OCI-LY1 (cell line): ENCODE results near the gene MEIOSIN.
"Not testable (repeated sequence)": the region's sequence is repeated elsewhere in the genome, so short reads cannot be mapped to it uniquely, and the experiment has no call there.

Experiments used
- H2AFZ ChIP-seq: fragments of 200-600 bp; sonication (generic), shearing (Covaris generic); 2 replicates; pipeline ENCODE4 v1.6.0; 2014; ENCODE audit warnings: antibody characterized with exemption, mild to moderate bottlenecking, low read length
- H3F3A ChIP-seq: fragments of 200-600 bp; sonication (generic), shearing (Covaris generic); 2 replicates; pipeline ENCODE4 v1.6.0; 2014; ENCODE audit warnings: mild to moderate bottlenecking, antibody characterized with exemption, low read length, moderate library complexity; ENCODE audit not compliant: insufficient read depth
- H3K27ac ChIP-seq: fragments of 200-600 bp; sonication (generic); 2 replicates; pipeline ENCODE4 v1.5.1; 2014; ENCODE audit warnings: low read length, mixed run types, mild to moderate bottlenecking, low read depth; ENCODE audit not compliant: poor library complexity, severe bottlenecking
- H3K27me3 ChIP-seq: fragments of 200-600 bp; sonication (generic); 2 replicates; pipeline ENCODE4 v1.6.0; 2014; ENCODE audit warnings: antibody characterized with exemption, mild to moderate bottlenecking, low read length, moderate library complexity; ENCODE audit not compliant: insufficient read depth
- H3K36me3 ChIP-seq: fragments of 200-600 bp; sonication (generic); 2 replicates; pipeline ENCODE4 v1.6.1; 2014; ENCODE audit warnings: mild to moderate bottlenecking, antibody characterized with exemption, low read length, moderate library complexity, mixed read lengths; ENCODE audit not compliant: insufficient read depth
- H3K4me1 ChIP-seq: fragments of 200-600 bp; sonication (generic); 2 replicates; pipeline ENCODE4 v1.5.1; 2014; ENCODE audit warnings: mild to moderate bottlenecking, low read length, moderate library complexity; ENCODE audit not compliant: insufficient read depth, severe bottlenecking
- H3K4me2 ChIP-seq: fragments of 200-600 bp; sonication (generic), shearing (Covaris generic); 2 replicates; pipeline ENCODE4 v1.6.1; 2014; ENCODE audit warnings: low read length
- H3K4me3 ChIP-seq: fragments of 200-600 bp; sonication (generic); 2 replicates; pipeline ENCODE4 v1.5.1; 2014; ENCODE audit warnings: low read length, low read depth, mild to moderate bottlenecking, mixed read lengths; ENCODE audit not compliant: poor library complexity, severe bottlenecking
- H3K79me2 ChIP-seq: fragments of 200-600 bp; shearing (Covaris generic); 2 replicates; pipeline ENCODE4 v1.6.1; 2016; ENCODE audit warnings: mixed run types, low read length, mixed read lengths; ENCODE audit not compliant: insufficient read depth
- H3K9ac ChIP-seq: fragments of 200-600 bp; sonication (generic), shearing (Covaris generic); 2 replicates; pipeline ENCODE4 v1.6.1; 2014; ENCODE audit warnings: mild to moderate bottlenecking, low read length, mixed read lengths
- H3K9me2 ChIP-seq: fragments of 200-600 bp; sonication (generic), shearing (Covaris generic); 2 replicates; pipeline ENCODE4 v1.6.1; 2014; ENCODE audit warnings: low read depth, mild to moderate bottlenecking, low read length, mixed read lengths
- H3K9me3 ChIP-seq: fragments of 200-600 bp; shearing (Covaris generic); 2 replicates; pipeline ENCODE4 v1.6.1; 2014; ENCODE audit warnings: low read length, mixed read lengths
- H4K20me1 ChIP-seq: fragments of 200-600 bp; sonication (generic), shearing (Covaris generic); 2 replicates; pipeline ENCODE4 v1.6.0; 2016; ENCODE audit warnings: mild to moderate bottlenecking, low read length; ENCODE audit not compliant: insufficient read depth
- CTCF ChIP-seq: fragments of 200-600 bp; sonication (generic), shearing (Covaris generic); IDR thresholded peaks from 2 replicates; pipeline ENCODE4 v1.5.1; 2017; ENCODE audit warnings: mild to moderate bottlenecking, antibody characterized with exemption, low read length, moderate library complexity, mixed read lengths
- EZH2 ChIP-seq: fragments of 200-600 bp; sonication (generic), shearing (Covaris generic); IDR thresholded peaks from 2 replicates; pipeline ENCODE4 v1.8.0; 2017; ENCODE audit warnings: borderline replicate concordance, mixed run types, mild to moderate bottlenecking, antibody characterized with exemption, low read length, moderate library complexity, mixed read lengths

Gene MEIOSIN

DNA sequence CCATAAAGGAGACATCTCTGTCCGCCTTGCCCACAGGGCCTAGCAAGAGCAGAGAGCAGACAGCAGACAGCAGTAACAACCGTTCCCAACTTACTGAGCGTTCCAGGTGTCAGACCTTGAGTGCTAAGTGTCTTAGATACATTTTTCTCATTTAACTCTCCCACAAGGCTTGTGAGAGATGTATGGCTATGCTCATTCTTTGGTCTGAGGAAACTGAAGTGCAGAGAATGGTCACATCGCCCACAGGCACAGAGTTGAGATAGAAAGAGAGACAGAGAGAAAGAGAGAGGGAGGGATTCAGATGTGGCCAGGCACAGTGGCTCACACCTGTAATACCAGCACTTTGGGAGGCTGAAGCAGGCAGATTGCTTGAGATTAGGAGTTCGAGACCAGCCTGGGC is 14.3 kb downstream of the MEIOSIN start:
- Histone ChIP-seq H3K4me3 (no peak overlapping the region), H2AFZ (no peak overlapping the region), H3K36me3 (no peaks in the 10 kb centered on the region), H3F3A (no peaks in the 10 kb centered on the region), H3K79me2 (no peaks in the 10 kb centered on the region), H3K4me1 (no peaks in the 10 kb centered on the region), H3K9me2 (no peaks in the 10 kb centered on the region), H3K9me3 (no peaks in the 10 kb centered on the region), H3K9ac (no peak overlapping the region), H4K20me1 (no peaks in the 10 kb centered on the region), H3K27ac (no peak overlapping the region), H3K4me2 (no peak overlapping the region), H3K27me3 (peaks cover 11% of the 10 kb centered on the region; the same call in 1 of the 2 replicates)
- no peak for TF ChIP-seq CTCF
- no peak for TF ChIP-seq EZH2

DNA sequence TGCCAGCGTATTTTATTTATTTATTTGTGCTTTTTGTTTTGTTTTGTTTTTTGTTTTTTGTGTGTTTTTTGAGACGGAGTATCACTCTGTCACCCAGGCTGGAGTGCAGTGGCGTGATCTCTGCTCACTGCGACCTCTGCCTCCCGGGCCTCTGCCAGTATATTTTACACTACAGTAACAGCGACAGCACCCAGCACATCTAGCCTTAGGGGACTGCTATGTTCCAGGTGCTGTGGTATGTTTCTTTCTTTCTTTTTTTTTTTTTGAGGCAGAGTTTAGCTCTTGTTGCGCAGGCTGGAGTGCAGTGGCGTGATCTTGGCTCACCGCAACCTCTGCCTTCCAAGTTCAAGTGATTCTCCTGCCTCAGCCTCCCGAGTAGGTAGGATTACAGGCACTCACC is 18.2 kb downstream of the MEIOSIN start:
- H3K9me3 ChIP-seq, H2AFZ ChIP-seq, H3K9me2 ChIP-seq, H3K36me3 ChIP-seq, H3K4me1 ChIP-seq, H4K20me1 ChIP-seq, H3K9ac ChIP-seq, H3K27ac ChIP-seq, H3K79me2 ChIP-seq, H3K4me2 ChIP-seq, H3F3A ChIP-seq, H3K27me3 ChIP-seq, H3K4me3 ChIP-seq: not testable (repeated sequence)

- Histone ChIP-seq H3K79me2 (no peaks in the 10 kb centered on the region), H3K36me3 (no peaks in the 10 kb centered on the region), H3K4me2 (no peak overlapping the region), H3K4me3 (no peak overlapping the region), H3F3A (no peaks in the 10 kb centered on the region), H3K9ac (no peak overlapping the region), H3K9me3 (no peaks in the 10 kb centered on the region), H3K9me2 (no peaks in the 10 kb centered on the region), H4K20me1 (no peaks in the 10 kb centered on the region), H3K27me3 (peaks cover 4% of the 10 kb centered on the region; the same call in 1 of the 2 replicates), H3K4me1 (no peaks in the 10 kb centered on the region), H3K27ac (no peak overlapping the region), H2AFZ (no peak overlapping the region)
- no peak for TF ChIP-seq CTCF
- no peak for TF ChIP-seq EZH2
These were observed 19.4 kb downstream of the MEIOSIN start for GRCh38 chr19:45752639-45753038.

GRCh38 chr19:45753548-45753947 is 20.3 kb downstream of the MEIOSIN start:
- H3F3A ChIP-seq: no peaks in the 10 kb centered on the region
- H4K20me1 ChIP-seq: no peaks in the 10 kb centered on the region
- H3K4me3 ChIP-seq: no peak overlapping the region
- H3K9me3 ChIP-seq: no peaks in the 10 kb centered on the region
- no peaks in the 10 kb centered on the region for H3K4me1 ChIP-seq
- peaks cover 4% of the 10 kb centered on the region; the same call in 1 of the 2 replicates for H3K27me3 ChIP-seq
- TF ChIP-seq CTCF: peak; percentile 36
- TF ChIP-seq EZH2: no peak
- no peak overlapping the region for H3K4me2 ChIP-seq
- no peak overlapping the region for H3K27ac ChIP-seq
- H3K79me2 ChIP-seq: no peaks in the 10 kb centered on the region
- H3K9ac ChIP-seq: no peak overlapping the region
- H3K9me2 ChIP-seq: no peaks in the 10 kb centered on the region
- H3K36me3 ChIP-seq: no peaks in the 10 kb centered on the region
- no peak overlapping the region for H2AFZ ChIP-seq
